ENCODE data around the gene CMTM1.

Gene CMTM1

DNA sequence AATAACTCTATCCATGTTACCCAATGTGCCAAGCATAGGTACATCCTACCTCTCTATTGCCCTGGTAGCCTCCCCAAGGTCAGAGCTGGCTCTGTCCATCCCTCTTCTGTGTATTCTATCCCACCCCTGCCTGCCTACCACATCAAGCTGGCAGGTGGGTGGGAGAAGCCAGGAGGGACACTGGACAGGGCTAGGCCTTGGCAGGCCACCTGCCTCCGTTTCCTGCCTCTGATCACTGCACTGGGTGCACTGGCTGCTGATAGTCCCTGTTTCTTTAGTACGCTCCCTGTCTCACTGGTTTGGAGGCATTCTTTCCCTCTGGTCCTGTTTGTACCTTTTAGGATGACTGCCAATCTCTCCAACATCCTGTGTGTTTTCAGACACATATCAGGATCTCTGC, 29.0 kb upstream of the CMTM1 start:
- DNase-seq (ENCODE audit: extremely low spot score, insufficient read length, low read depth) (no peak), FAIRE-seq (no peak)

GRCh38 chr16:66538910-66539309, 27.3 kb upstream of the CMTM1 start:
- FAIRE-seq = no peak

DNA sequence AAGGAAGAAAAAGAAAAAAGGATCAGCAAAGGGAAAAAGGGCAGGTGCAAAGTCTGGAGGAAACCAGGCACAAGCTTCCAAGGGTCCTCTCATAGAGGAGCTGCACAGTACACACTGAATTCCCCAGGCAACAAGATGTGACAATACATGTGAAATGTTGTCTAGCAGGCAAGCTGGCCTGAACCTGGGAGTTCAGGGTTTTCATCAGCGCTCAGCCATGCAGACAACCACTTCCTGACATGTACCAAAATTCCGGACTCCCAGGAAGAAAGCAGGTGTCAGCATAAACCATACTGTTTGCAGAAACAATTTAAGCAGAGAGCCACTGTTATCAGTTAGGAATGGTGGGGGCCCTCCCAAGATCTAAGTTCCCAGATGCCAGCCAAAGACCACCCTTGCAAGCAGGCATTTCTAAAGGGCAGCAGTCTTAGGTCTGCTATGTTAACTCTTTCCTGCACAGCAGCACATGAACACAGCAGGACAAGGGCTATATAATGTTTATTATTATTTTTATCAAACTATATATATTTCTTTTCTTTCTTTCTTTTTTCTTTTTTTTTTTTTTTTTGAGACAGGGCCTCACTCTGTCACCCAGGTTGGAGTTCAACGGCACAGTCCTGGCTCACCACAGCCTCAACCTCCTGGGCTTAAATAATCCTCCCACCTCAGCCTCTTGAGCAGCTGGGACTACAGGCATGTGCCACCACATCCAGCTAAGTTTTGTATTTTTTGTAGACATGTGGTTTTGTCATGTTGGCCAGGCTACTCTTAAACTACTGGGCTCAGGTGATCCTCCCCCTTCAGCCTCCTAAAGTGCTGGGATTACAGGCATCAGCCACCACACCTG, 26.4 kb upstream of the CMTM1 start:
- DNase-seq (ENCODE audit: extremely low spot score, insufficient read length, low read depth) = no peak
- FAIRE-seq = peak; percentile 92

More at GRCh38 chr16:66538910-66539309, 27.3 kb upstream of the CMTM1 start:
- DNase-seq (ENCODE audit: extremely low spot score, insufficient read length, low read depth) = no peak

DNA sequence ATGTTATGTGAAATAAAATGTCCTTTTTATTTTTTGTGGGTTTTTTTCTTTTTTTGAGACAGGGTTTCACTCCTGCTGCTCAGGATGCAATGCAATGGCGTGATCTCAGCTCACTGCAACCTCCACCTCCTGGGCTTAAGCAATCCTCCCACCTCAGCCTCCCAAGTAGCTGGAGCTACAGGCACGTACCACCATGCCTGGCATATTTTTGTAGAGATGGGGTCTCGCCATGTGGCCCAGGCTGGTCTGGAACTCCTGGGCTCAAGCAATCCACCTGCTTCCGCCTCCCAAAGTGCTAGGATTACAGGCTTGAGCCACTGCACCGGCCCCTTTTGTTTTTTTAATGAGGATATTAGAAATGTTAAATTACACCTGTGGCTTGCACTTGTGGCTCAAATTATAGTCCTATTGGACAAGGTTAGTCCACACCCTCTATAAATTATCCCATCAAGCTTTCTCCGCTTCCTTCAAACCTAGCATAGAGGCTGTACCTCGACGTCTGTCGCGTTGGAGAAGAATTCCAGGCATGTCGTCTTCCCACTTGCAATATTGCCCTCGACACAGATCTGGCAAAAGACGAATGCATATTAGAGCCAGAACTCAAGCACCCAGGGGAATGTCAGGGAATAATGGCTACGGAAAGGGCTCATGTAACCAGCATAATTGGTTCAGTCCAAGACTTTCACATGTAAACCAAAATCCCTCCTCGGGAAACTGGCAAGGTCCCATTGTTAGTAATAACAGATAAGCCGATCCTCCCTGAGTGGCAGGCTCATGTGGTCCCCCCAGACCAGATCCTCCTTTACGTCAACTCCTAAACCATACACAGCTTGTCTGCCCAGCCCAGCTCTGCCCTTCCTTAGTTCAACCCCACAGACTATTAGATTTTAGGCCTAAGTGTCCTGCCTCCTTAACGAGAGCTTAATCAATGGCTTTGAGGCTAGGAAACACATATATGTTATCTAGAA, 24.6 kb upstream of the CMTM1 start:
- FAIRE-seq = no peak
- DNase-seq (ENCODE audit: extremely low spot score, insufficient read length, low read depth) = no peak

GRCh38 chr16:66542396-66542795, 23.8 kb upstream of the CMTM1 start:
- FAIRE-seq (no peak), DNase-seq (ENCODE audit: extremely low spot score, insufficient read length, low read depth) (no peak)

GRCh38 chr16:66543541-66543940, 22.7 kb upstream of the CMTM1 start:
- FAIRE-seq (no peak), DNase-seq (ENCODE audit: extremely low spot score, insufficient read length, low read depth) (no peak)

GRCh38 chr16:66544016-66544757, 22.1 kb upstream of the CMTM1 start:
- FAIRE-seq (no peak), DNase-seq (ENCODE audit: extremely low spot score, insufficient read length, low read depth) (no peak)

DNA sequence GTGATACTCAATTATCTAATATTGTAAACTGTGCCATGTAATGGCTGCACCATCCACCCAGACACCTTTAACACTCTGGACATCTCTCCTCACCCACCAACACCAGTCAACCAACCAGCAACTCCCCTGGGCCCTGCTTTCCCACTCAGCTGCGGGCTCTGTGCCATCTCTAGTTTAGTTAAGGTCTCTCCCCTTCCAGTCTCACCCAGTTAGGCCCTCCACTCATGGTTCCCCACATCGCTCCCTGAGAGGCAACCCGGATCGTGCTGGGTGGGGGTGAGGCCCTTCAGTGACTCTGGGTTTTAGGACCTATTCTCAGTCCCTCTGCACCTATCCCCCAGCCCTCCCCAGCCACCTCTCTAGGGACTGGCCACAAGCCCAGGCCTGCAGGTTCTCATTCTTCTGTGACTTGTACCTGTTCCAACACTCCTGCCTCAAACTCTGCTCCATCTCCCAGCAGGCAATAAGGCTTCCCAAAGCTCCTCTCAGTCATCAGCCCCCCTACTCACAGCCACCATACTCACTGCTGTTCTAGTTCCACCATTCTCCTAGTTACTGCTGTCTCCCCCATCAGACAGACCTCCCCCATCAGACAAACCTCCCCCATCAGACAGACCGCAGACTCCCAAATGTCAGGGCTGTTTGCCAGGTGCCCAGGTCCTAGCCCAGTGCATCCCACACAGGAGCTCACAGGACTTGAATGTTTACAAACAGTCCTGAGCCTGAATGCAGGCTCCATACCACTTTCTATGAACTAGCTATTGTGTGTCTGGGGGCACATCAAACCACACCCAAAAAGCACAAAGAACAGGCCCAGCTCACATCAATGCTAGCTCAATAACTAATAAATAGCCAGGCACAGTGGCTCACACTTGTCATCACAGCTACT, 18.9 kb upstream of the CMTM1 start:
- FAIRE-seq (no peak), DNase-seq (ENCODE audit: extremely low spot score, insufficient read length, low read depth) (no peak)

DNA sequence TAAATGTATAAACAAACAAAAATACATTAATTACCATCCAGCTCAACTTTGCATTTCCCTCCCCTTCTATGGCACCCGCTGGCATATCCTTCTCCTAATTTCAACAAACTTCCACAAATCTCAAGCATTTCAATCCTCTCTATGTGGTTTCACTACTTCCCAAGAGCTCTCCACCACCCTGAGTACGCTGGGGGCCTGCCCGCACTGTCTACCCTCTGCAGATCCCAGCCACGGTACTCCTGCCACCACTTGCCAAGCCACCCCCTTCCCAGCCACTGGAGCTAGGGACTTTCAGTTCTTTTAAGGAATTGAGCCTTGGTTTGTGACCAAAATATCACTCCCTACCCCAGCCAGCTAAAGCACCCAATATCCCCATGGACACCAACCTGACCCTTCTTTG, 18.2 kb upstream of the CMTM1 start:
- DNase-seq (ENCODE audit: extremely low spot score, insufficient read length, low read depth) = no peak
- FAIRE-seq = no peak

DNA sequence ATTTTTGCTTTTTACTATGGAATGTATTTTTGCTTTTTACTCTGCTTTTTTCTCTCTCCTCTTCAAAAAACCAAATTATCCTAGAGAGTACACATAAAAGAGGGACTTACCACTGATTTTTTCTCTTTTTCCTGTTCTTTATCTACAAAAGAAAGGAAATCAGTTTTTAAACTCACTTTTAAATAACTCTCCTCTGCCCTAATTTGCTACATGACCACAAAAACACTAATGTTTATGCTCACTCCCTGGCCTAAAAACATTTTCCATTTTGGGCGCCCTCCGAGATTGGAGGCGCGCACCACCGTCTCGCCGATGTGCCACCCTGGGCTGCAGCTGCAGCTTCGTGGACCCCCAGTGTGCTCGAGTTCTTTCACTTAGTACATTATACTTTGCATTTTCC, 17.4 kb upstream of the CMTM1 start:
- no peak for DNase-seq (ENCODE audit: extremely low spot score, insufficient read length, low read depth)
- FAIRE-seq = no peak

- DNase-seq (ENCODE audit: extremely low spot score, insufficient read length, low read depth) (no peak), FAIRE-seq (no peak)
Observed at GRCh38 chr16:66549284-66550131, 16.7 kb upstream of the CMTM1 start, which contains the start of gene TK2. TSS of gene TK2 (minus strand) at chr16:66550122. CDS start at chr16:66550061, 61 bp downstream.

DNA sequence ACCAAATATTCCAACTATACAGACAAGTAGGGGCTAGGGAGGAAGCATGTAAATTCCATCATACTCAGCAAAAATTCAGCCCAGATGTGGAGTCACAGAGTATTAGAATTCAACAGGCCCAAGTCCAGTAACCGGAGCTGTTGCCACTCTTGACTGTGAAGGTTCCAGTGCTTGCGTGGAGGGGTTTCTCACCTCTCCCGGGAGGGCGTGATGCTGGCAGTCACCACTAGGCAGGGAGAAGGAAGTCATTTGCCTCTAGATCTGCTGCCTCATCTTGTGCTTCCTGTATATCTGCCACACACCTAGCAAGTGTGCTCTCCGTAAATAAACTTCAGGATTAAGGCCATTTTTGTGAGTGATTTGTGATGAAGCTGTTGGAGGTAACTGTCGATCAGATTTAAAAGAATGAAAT, 14.9 kb upstream of the CMTM1 start:
- DNase-seq (ENCODE audit: extremely low spot score, insufficient read length, low read depth) (no peak), FAIRE-seq (peak; percentile 24)

DNA sequence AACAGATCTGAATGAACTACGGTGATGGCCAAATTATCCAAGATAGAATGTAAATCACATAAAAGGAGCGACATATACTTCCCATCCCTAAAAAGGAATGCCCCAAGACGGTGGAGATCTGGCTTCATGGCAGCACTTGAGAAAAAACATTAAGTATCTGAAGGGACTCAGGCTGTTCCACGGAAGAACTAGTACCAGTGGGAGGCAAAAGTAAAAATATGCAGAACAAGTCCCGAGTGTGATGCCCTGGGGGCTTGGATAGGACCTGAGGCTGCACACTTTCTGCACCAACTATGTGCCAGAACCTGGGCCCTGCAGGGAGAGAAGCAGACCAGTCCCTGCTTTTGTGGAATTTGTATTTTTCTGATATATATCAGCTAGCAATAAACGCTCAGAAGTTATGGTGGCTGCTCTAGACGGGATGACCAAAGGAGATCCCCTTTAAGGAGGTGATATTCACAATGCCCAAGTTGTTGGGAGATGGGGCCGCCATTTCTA, 14.4 kb upstream of the CMTM1 start:
- no peak for FAIRE-seq

GRCh38 chr16:66552286-66553177, 13.7 kb upstream of the CMTM1 start, which contains the start of gene CKLF:
TSS of gene CKLF (plus strand) at chr16:66552576. CDS start at chr16:66552716, 140 bp downstream.
- peak; percentile 63 for FAIRE-seq
- peak; percentile 91 for DNase-seq (ENCODE audit: extremely low spot score, insufficient read length, low read depth)

More for the DNA sequence above, 14.4 kb upstream of the CMTM1 start:
- no peak for DNase-seq (ENCODE audit: extremely low spot score, insufficient read length, low read depth)

GRCh38 chr16:66553223-66553622, 13.0 kb upstream of the CMTM1 start:
- DNase-seq (ENCODE audit: extremely low spot score, insufficient read length, low read depth) (no peak), FAIRE-seq (no peak)

GRCh38 chr16:66554021-66554420, 12.2 kb upstream of the CMTM1 start:
- no peak for FAIRE-seq

DNA sequence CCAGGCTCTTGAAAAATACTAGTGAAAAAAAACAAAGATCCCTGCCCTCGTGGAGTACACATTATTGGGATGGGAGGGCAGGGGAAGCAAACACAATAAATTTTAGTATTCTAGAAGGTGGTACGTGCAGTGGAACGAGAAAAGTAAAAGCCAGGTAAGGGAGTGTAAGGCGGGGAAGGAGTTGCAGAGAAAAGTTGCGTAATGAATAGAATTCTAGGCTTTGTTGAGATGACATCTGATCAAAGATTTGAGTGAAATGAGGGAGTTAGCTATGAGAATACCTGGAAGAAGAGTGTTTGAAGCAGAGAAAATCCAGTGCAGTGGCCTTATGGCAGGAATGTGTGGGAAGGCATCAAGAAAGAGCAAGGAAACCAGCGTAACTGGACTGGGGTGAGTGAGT, 11.7 kb upstream of the CMTM1 start:
- DNase-seq (ENCODE audit: extremely low spot score, insufficient read length, low read depth) = no peak
- no peak for FAIRE-seq

More at GRCh38 chr16:66554021-66554420, 12.2 kb upstream of the CMTM1 start:
- DNase-seq (ENCODE audit: extremely low spot score, insufficient read length, low read depth) = no peak

Data from GM18507 (cell line).